Suppressor macrophage (primary cell): ENCODE data around the gene MASP2.
"Not testable (repeated sequence)": the region's sequence is repeated elsewhere in the genome, so short reads cannot be mapped to it uniquely, and the experiment has no call there.

Experiments used
- DNase-seq, 4 experiments: peaks; one replicate each; pipeline ENCODE4 v3.0.0-alpha.2; 2020 to 2022
- total RNA-seq, 17 experiments: gene quantifications; one replicate each; lab custom pipeline; 2026; ENCODE audit warnings: mixed read lengths in 6 of 17, inconsistent platforms in 3 of 17; lab: John Stamatoyannopoulos, UW

MASP2 gene
- total RNA-seq = 0 to 2.2 (median 0) reads per million in 17 experiments

GRCh38 chr1:11046625-11047365 is at the start of gene MASP2:
TSS of gene MASP2 (minus strand) at chr1:11047239. CDS start at chr1:11047207, 32 bp downstream.
- no peak for DNase-seq

GRCh38 chr1:11083784-11084183 is 36.7 kb upstream of the MASP2 start:
- not testable (repeated sequence) for DNase-seq

GRCh38 chr1:11080931-11081330 is 33.9 kb upstream of the MASP2 start:
- no peak for DNase-seq

GRCh38 chr1:11078631-11079030 is 31.6 kb upstream of the MASP2 start:
- DNase-seq = no peak

- not testable (repeated sequence) for DNase-seq
Measured at GRCh38 chr1:11073398-11073797, 26.4 kb upstream of the MASP2 start.

- no peak for DNase-seq
Measured at GRCh38 chr1:11072216-11072917, 25.3 kb upstream of the MASP2 start.

- no peak for DNase-seq
Measured at GRCh38 chr1:11071463-11072215, 24.6 kb upstream of the MASP2 start.

GRCh38 chr1:11070876-11071275 is 23.8 kb upstream of the MASP2 start:
- DNase-seq = no peak

GRCh38 chr1:11068600-11069473 is 21.8 kb upstream of the MASP2 start:
- DNase-seq = no peak

- no peak for DNase-seq
Measured at GRCh38 chr1:11067716-11068599, 20.9 kb upstream of the MASP2 start.

- no peak for DNase-seq
Measured at GRCh38 chr1:11065796-11066195, 18.8 kb upstream of the MASP2 start.

- no peak for DNase-seq
Measured at GRCh38 chr1:11064942-11065341, 17.9 kb upstream of the MASP2 start.

GRCh38 chr1:11063937-11064537 is 17.0 kb upstream of the MASP2 start:
- not testable (repeated sequence) for DNase-seq

- peak in 3 of 4 experiments; percentile 19 to 42 (median 23) for DNase-seq
Measured at GRCh38 chr1:11062965-11063401, 15.9 kb upstream of the MASP2 start.

- no peak for DNase-seq
Measured at GRCh38 chr1:11061652-11062365, 14.8 kb upstream of the MASP2 start.

GRCh38 chr1:11059968-11060830 is 13.2 kb upstream of the MASP2 start, which contains the start of gene SRM:
TSS of gene SRM (minus strand) at chr1:11060018. CDS start at chr1:11059943, 75 bp downstream.
- peak; percentile 96 to 99 (median 97) for DNase-seq

GRCh38 chr1:11059155-11059967 is 12.3 kb upstream of the MASP2 start:
- peak in 2 of 4 experiments; percentile 9 to 18 for DNase-seq
